ENCODE measurements around the gene ARMC2.
A peak's percentile ranks its signal among the peaks of the same experiment; 100 is the strongest.
"Not testable (repeated sequence)": the region's sequence is repeated elsewhere in the genome, so short reads cannot be mapped to it uniquely, and the experiment has no call there.

Gene ARMC2, protein sequence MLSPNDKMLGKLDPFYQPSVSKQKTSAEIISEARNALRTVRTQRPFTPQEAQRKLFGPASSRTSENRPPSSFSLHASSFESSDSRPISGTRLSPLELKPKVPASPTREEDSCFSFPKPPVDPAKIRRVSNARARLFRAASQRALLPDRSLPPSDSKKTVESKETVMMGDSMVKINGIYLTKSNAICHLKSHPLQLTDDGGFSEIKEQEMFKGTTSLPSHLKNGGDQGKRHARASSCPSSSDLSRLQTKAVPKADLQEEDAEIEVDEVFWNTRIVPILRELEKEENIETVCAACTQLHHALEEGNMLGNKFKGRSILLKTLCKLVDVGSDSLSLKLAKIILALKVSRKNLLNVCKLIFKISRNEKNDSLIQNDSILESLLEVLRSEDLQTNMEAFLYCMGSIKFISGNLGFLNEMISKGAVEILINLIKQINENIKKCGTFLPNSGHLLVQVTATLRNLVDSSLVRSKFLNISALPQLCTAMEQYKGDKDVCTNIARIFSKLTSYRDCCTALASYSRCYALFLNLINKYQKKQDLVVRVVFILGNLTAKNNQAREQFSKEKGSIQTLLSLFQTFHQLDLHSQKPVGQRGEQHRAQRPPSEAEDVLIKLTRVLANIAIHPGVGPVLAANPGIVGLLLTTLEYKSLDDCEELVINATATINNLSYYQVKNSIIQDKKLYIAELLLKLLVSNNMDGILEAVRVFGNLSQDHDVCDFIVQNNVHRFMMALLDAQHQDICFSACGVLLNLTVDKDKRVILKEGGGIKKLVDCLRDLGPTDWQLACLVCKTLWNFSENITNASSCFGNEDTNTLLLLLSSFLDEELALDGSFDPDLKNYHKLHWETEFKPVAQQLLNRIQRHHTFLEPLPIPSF

DNA sequence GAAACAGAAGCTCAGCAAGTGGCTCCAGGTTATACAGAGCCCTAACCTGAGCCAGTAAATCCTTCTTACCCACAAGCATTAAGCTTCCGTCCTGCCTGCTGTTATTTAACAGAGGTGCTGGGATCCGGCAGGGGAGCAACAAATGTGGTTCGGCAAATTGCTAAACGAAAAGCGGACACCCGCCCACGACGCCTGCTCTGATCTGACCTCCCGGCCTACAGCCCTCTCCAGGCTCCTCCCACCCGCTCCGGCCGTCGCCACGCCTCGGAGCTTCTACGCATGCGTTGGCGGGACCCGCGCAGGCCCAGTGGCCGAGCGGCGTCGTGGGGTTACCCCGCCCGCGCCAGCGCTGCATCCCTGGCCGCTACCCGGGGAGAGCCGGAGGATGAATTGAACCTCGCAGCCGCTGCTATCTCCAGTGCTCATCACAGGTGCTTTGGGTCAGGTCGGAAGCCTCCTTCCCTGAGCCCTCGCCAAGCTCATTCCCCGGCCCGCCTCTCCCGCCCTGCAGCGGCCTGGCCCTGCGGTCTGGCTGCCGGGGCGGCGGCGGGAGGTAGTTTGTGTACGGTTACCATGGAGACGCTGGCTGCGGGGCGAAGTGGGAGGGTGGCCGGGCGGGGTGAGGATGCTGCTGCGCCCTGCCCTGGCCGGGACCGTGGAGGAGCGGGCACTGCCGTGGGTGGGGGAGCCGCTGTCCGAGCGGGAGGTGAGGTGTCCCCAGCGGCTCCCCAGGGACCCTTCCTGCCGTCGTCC, at the start of gene ARMC2:
Gene ARMC2, plus strand, starts transcription at position 307 of the 753 bp plus-strand sequence. CDS start 5,846 bp downstream, outside the sequence.
- peak; percentile 75 for DNase-seq (ENCODE audit: low read depth)

DNA sequence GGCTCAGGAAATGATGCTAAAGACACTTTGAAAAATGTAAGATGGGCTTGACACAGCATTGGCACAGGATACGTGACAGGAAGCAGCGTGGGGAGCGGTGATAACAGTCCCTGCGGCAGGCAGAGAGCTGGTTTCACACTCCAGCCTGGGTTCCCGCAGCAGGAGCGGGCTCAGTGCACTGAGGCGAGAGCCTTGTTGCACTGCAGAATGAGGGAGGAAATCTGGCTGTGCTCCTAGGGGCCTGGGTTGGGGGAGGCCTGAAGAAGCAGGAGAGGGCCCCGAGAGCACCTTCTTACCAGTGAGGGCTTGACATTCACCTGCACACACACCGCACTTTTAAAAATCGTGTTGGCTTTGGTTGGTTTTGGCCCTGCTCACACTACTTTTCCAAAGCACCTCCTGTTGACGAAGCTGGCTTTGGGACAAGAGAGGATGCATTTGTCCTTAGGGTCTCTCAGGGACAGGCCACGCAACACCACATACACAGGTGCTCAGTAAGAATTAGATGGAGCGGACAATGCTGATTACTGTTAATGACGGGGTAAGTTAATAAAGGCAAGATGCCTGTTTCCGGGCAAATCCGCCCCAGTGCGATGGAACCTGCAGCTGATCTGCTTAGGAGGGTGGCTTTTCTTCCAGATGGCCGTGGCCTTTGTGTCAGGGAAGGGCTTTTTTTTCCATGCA, 49.4 kb upstream of the ARMC2 start:
- DNase-seq (ENCODE audit: low read depth), result peak; percentile 16

DNA sequence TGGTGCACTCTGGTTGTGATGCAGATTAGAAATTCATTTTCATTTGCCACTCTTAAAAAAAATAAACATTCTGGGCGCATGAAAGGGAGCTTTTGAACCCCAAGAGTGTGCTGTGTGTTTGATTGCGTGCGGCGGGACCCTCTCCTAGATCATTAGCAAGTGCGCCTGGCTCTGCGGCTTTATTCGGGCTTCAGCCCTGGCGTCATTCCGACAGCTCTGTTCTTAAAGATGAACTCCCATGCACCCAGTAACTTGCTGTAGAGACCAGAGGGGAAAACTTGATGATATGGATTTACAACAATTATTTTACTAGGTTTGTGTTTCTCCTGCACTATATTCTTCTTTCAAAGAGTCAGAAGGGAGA, 48.9 kb upstream of the ARMC2 start:
- no peak for DNase-seq (ENCODE audit: low read depth)

DNA sequence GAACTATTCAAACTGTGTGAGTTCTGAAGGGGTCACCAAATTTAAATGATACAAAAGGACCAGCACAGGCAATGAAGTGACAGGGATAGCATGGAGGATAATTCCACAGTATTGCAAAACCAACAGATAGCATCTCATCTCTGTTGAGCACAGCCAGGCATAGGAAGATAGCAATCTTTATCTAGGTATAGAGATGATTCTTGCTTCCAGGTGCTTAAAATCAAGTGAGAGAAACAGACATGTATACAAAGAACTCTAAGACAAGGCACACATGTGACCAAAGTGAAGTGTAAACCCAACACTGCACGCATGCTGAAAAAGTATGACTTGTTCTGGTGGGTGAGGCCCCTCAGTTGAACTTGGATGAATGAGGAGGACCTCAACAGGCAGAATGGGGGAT, 48.4 kb upstream of the ARMC2 start:
- no peak for DNase-seq (ENCODE audit: low read depth)

DNA sequence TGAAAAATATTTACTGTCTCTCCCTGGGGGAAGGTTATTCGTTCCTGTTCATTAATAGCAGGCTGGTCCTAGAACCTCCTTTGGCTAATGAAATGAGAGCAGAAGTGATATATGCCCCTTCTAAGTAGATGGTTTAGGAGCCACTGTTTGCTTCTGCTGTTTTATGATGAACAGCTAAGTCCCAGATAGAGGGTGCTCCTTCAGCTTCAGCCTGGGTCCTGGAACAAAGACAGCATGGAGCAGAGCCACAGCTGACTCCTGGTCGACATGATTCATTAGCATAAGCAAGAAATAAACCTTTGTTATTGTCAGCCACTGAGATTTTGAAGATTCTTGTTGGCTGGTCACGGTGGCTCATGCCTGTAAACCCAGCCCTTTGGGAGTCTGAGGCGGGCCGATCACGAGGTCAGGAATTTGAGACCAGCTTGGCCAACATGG, 47.8 kb upstream of the ARMC2 start:
- no peak for DNase-seq (ENCODE audit: low read depth)

DNA sequence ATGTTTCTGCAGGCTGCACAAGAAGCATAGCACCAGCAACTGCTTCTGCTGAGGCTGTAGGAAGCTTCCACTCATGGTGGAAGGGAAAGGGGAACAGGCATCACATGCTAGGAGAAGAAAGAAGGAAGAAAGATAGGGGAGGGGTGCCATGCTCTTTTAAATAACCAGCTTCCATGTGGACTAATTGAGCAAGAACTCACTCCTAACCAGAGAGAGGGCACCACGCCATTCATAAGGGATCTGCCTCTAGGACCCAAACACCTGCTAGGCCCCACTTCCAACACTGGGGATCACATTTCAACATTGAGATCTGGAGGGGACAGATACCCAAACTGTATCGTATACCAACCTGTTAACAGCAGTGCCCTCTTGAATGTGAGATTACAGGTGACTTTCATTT, 46.9 kb upstream of the ARMC2 start:
- DNase-seq (ENCODE audit: low read depth), result no peak

DNA sequence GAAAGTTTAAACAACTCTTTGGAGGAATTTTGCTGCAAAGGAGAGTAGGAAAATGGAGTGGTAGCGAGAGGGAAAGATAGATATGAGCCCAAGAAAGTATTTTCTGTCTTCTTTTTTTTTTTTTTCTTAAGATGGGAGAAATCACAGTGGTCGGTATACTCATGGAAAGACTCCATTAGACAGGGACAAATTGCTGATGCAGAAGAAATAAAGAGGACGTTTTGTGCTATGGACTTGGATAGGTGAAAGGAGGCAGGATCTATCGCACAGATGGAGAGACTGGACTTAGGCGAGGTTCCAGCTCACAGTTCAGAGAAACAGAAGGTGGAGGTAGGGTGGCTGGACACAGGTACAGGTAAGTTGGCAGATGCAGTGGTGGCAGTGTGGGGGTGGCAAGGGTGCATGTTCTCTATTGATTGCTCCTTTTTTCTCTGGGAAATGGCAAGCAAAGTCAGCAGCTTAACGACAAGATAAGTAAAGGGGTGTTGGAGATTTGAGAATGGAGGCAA, 44.2 kb upstream of the ARMC2 start:
- no peak for DNase-seq (ENCODE audit: low read depth)

DNA sequence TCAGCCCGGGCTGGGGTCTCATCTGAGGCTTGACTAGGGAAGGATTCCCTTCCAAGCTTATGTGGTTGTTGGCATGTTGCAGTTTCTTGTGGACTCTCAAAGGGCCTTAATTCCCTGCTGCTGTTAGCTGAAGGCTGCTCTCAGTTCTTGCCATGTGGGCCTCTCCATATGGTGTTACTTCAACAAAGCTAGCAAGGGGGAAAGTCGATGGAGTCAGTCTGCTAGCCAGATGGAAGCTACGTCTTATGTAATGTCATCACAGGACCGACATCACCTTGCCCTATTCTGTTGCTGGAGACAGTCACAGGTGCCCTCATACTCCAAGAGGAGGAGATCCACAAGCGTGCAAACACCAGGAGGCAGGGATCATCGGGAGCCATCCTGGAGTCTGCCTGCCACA, 43.3 kb upstream of the ARMC2 start:
- DNase-seq (ENCODE audit: low read depth), result no peak

DNA sequence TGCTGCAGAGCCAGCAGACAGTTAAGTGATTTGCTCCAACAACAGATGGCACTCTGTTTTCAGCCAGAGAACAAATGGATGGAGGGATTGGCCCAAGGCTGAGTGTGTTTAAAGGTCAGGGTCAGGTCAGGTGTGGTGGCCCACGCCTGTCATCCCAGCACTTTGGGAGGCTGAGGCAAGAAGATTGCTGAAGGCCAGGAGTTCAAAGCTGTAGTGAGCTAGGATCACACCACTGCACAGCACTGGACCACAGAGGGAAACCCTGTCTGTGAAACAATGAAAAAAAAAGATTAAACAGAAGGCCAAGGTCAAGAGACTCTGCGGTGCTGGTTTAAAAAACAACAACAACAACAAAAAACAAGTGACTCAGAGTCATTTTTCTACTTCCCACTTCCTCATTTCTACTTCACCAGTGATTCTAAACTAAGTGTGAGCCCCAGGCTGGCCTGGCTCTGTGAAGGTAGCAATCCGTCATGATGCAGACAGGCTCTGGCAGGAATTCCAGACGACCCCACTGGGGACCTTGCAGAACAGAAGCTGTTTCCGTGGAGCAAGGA, 42.5 kb upstream of the ARMC2 start:
- no peak for DNase-seq (ENCODE audit: low read depth)

DNA sequence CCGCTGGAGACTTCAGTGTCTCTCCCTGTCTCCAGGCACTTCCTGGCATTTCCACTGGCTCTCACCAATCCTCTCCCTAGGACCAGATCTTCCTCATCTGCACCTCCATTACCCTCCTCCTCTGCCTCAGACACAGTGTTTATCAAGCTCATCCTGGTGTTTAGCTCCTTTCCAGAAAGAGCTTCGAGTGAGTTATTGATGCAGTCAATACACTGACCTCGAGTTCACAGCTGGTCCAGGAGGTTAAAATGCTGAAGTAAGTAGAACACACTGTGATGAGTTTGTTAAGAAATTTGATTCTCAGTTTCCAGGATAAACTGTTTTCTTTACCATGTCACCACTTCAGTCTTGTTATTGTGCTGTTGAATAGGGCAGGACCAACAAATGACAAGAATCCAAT, 42.1 kb upstream of the ARMC2 start:
- no peak for DNase-seq (ENCODE audit: low read depth)

DNA sequence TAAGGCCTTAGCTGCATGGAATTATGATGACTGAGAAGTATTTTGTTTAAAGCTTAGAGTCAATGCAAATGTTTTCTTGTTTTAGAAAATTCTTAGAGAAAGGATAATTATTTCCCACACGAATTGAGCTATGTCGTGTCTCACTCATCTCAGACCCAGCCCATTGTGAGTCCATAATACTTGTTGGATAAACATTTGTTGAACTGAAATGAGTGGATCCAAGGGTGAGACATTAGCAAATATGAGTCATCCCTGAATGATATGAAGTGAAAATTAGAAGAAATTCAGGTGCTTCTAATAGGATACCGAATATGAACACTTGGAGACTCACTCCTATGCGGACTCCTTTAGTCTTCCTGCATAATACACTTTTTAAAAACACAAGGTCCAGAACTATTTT, 41.6 kb upstream of the ARMC2 start:
- no peak for DNase-seq (ENCODE audit: low read depth)

DNA sequence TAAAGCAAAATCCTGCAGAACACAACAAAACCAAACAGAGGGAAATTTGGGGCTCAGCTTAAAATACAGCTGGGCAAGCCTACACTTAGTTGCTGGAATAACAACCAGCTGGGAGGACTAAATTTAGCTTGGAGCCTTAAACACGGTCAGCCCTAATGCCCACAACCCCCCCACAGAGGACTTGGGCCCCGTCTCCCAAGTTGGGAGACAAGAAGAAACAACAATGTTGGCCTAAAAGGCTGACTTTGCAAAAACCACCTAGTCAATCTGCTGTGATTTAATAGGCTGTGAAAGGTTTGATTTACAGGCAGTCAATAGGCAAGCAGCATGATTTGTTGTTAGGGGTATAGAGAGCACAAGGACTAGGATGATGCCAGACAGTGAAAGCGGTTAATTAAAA, 40.3 kb upstream of the ARMC2 start:
- no peak for DNase-seq (ENCODE audit: low read depth)

DNA sequence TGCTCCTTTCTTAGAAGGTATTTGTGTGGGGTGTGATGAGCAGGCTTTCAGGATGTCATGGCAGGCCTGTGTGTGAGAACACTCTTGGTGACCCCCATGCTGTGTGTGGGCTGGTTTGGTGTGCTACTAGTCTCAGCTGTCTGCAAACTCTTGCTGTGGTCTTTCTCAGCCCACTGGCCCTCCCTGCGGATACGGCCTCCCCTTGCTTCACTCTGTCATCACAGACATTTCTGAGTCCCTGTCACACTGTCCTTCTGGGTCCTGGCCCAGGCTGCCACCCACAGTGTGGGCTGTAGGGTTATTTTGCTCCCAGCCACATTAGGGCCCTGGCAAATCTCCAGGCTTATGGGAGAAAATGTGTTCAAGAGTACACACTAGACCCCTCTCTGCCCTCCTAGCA, 39.0 kb upstream of the ARMC2 start:
- no peak for DNase-seq (ENCODE audit: low read depth)

DNA sequence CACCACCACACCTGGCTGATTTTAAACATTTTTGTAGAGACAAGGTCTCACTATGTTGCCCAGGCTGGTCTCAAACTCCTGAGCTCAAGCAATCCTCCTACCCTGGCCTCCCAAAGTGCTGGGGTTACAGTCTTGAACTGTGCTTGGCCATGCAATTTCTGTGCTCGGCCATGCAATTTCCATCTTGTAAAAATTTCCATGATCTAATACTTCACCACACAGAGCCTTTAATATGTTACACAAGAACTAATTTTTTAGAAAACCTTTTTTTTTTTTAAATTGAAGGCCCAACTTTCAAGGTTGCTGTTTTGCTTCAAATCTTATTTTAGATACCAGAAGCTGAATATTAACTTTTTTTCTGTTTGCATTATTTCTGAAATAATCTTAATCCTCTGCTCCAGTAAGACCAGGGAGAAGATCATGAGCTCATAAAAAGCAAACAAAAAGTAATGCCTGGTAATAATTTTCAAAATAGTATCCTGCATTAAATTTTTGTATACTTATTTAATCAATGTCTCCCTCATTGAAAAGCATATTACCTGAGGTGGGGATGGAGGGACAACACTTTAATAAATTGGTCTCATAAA, 38.1 kb upstream of the ARMC2 start:
- no peak for DNase-seq (ENCODE audit: low read depth)

DNA sequence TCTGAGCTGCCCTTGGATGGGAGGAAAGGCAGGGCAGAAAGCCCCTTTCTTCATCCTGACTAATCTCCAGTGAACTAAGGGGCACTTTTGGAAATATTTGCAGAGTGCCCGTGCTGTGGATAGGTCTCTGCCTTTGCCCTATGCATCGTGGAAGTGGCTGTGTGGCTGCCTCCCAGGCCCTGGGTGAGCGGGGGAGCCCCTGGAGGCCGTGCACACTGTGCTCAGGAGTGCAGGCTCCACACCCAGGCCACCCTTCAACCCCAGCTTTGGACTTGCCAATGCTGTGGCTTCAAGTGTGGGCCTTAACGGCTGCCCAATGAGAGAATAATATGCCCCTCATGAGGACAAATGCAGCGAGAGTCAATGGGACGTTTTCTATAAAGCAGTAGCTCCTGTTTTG, 36.7 kb upstream of the ARMC2 start:
- no peak for DNase-seq (ENCODE audit: low read depth)

DNA sequence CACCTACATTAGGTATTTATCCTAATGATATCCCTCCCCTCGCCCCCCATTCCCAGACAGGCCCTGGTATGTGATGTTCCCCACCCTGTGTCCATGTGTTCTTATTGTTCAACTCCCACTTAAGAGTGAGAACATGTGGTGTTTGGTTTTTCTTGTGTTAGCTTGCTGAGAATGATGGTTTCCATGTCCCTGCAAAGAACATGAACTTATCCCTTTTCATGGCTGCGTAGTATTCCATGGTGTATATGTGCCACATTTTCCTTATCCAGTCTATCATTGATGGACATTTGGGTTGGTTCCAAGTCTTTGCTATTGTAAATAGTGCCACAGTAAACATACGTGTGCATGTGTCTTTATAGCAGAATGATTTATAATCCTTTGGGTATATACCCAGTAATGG, 35.0 kb upstream of the ARMC2 start:
- DNase-seq (ENCODE audit: low read depth), result not testable (repeated sequence)

DNA sequence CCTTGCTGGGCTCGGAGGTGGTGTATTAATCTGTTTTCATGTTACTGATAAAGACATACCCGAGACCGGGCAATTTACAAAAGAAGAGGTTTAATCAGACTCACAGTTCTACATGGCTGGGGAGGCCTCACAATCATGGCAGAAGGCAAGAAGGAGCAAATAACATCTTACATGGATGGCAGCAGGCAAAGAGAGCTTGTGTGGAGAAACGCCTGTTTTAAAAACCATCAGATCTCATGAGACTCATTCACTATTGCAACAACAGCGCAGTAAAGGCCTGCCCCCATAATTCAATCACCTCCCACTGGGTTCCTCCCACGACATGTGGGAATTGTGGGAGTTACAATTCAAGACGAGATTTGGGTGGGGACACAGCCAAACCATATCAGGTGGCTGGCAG, 30.9 kb upstream of the ARMC2 start:
- not testable (repeated sequence) for DNase-seq (ENCODE audit: low read depth)

DNA sequence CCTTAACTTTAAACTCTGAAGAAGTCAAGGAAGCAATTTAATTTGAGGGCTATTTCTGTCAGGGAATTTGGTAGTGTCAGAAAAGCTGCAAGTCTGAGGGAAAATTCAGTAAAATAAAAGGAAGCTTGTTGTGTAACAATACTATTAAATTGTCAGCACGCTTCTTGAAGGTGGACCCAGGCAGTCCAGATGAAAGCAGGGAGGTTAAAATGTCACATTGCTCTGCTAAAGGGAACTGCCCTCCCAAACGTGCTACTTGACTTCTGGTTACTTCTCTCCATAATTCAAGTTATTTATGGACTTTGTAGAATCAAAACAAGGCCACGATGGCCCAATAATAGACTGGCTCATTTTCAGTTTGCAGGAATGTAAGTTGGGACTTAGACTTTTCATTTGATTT, 28.2 kb upstream of the ARMC2 start:
- DNase-seq (ENCODE audit: low read depth), result no peak

DNA sequence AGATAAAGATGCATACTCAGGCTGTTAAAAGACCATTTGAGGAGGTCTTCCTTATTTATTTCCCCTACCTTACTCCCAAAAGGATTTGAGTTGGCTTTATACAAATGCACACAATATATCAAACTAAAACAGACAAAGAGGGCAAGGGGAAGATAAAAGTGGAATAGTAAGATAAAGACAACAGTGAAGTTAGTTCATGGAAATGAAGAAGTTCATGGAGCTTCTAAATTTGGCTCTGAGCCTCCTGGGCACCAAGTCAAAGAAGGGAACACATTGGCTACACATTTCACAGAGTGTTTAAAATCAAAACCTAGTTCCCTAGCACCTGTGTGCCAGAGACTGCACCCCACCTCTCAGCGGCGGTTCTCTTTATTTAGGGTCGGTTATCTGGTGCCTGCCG, 25.8 kb upstream of the ARMC2 start:
- DNase-seq (ENCODE audit: low read depth), result no peak

DNA sequence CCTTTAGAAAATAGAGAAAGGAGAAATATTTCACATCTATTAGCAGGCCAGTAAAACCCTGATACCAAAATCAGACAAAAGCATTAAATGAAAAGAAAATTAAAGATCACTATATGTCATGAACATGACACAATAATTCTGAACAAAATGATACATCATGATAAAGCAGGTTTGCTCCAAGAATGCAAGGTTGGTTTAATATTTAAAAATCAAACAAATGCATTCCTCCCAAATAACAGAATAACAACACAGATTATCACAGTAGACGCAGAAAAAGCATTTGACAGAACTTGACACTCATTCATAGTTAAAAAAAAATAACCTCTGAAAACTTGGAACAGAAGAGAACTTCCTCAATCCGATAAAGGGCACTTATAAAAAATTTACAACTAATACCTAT, 22.9 kb upstream of the ARMC2 start:
- no peak for DNase-seq (ENCODE audit: low read depth)

DNA sequence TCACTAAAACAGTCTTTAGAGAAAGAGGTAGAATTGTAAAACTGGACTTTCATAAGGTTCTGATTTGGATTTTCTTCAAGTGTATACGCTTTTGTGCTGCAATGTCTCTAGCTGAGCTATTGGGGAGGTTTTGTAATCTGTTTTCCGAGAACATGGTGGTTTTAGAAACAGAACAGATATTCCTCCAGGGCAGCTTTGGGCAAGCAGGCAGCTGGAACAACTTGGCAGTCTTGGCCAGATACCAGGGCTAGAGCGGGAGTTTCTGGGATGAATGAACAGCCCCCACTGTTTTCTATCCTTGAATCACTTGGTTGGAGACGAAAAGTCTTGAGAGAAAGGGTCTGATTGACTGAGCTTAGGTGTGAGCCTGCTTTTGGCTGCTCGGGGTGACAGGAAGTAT, 17.1 kb upstream of the ARMC2 start:
- DNase-seq (ENCODE audit: low read depth), result no peak

Data from stimulated activated CD8-positive, alpha-beta memory T cell treated with anti-CD3 and anti-CD28 coated beads, Interleukin-7, amount 100 ng/mL, for 24 hours (primary cell).